WI38 (cell line): ENCODE results near the gene NFKB1.

Source experiments
- H3K4me3 ChIP-seq: 2 replicates; pipeline ENCODE4 v1.5.1; 2011; ENCODE audit warnings: low read depth, mild to moderate bottlenecking, control low read depth, low read length
- CTCF ChIP-seq: IDR thresholded peaks from 2 replicates; pipeline ENCODE4 v1.5.1; 2012; ENCODE audit warnings: low read depth, mild to moderate bottlenecking, control low read depth, low read length

NFKB1 gene

GRCh38 chr4:102511830-102512605 lies 10.9 kb downstream of the NFKB1 start:
- no peak overlapping the region for H3K4me3 ChIP-seq
- TF ChIP-seq CTCF, result no peak

GRCh38 chr4:102514298-102514964 lies 13.3 kb downstream of the NFKB1 start:
- TF ChIP-seq CTCF, result no peak
- no peak overlapping the region for H3K4me3 ChIP-seq

GRCh38 chr4:102517753-102518152 lies 16.6 kb downstream of the NFKB1 start:
- no peak overlapping the region for H3K4me3 ChIP-seq
- TF ChIP-seq CTCF, result no peak

GRCh38 chr4:102518703-102519131 lies 17.6 kb downstream of the NFKB1 start:
- H3K4me3 ChIP-seq, result no peak overlapping the region
- TF ChIP-seq CTCF, result no peak

- H3K4me3 ChIP-seq, result no peak overlapping the region
- TF ChIP-seq CTCF, result no peak
These were observed 18.8 kb downstream of the NFKB1 start for GRCh38 chr4:102519925-102520324.

- H3K4me3 ChIP-seq, result no peak overlapping the region
- no peak for TF ChIP-seq CTCF
These were observed 20.4 kb downstream of the NFKB1 start for GRCh38 chr4:102521570-102521969.

- no peak for TF ChIP-seq CTCF
- no peak overlapping the region for H3K4me3 ChIP-seq
These were observed 20.9 kb downstream of the NFKB1 start for GRCh38 chr4:102522031-102522440.
